Vagina (tissue), 2 donors: Measurements from ENCODE around the gene SERPINI2. TPM values are rescaled to one million over a fixed set of nuclear protein-coding genes. Genes with fewer than 3 reads are reported as not detected.

Experiments used
- DNase-seq, 2 donors: peaks; one replicate each; pipeline ENCODE4 v3.0.0-alpha.2; 2017; ENCODE audit errors: extremely low spot score in 2 of 2
- H3K27ac ChIP-seq: fragments of 200-600 bp; sonication (generic); one replicate; pipeline ENCODE4 v1.5.1; 2019
- H3K27me3 ChIP-seq: fragments of 200-600 bp; sonication (generic); one replicate; pipeline ENCODE4 v1.5.1; 2019
- H3K36me3 ChIP-seq, 2 donors: fragments of 200-600 bp; sonication (generic); one replicate each; pipeline ENCODE4 v1.5.1; 2017 to 2019
- H3K4me1 ChIP-seq: fragments of 200-600 bp; sonication (generic); one replicate; pipeline ENCODE4 v1.5.1; 2019
- H3K4me3 ChIP-seq, 2 donors: fragments of 200-600 bp; sonication (generic); 1 replicate in 1 of 2; 2 replicates in 1 of 2; pipeline ENCODE4 v1.5.1; 2016 to 2019
- H3K9me3 ChIP-seq: fragments of 200-600 bp; sonication (generic); one replicate; pipeline ENCODE4 v1.5.1; 2019
- CTCF ChIP-seq, 3 experiments: fragments of 450-650 bp in 2 of 3; fragments of 200-600 bp in 1 of 3; sonication (generic) in 1 of 3; IDR thresholded peaks; one replicate each; pipeline ENCODE4 v1.5.1; 2017 to 2019; ENCODE audit warnings: antibody characterized with exemption in 3 of 3, mild to moderate bottlenecking in 2 of 3, moderate library complexity in 2 of 3
- POLR2A ChIP-seq, 2 donors: fragments of 450-650 bp; IDR thresholded peaks; one replicate each; pipeline ENCODE4 v1.6.1; 2017; ENCODE audit warnings: antibody characterized with exemption in 2 of 2, mild to moderate bottlenecking in 2 of 2, moderate library complexity in 2 of 2
- POLR2AphosphoS5 ChIP-seq, 2 donors: sonication (generic); formaldehyde crosslinking; IDR thresholded peaks; one replicate each; pipeline ENCODE4 v1.9.0; 2017; ENCODE audit warnings: antibody characterized with exemption in 2 of 2, mild to moderate bottlenecking in 2 of 2, low read depth in 1 of 2; ENCODE audit not compliant: insufficient read depth in 1 of 2
- intact Hi-C: fragments of 100-400 bp; cut with DNase I; formaldehyde crosslinking; loops from one replicate; pipeline ENCODE4 v1.15.1; 2023
- total RNA-seq: library from RNA; depleted of rRNA; stranded (reverse); fragments of >200 nt; gene quantifications from one replicate; pipeline ENCODE4 v1.2.3, GENCODE V29; 2016

SERPINI2 gene
- total RNA-seq, 1 donor from 2014 or later, result not detected

- TF ChIP-seq POLR2AphosphoS5 (IDR thresholded peaks at IDR 0.05; ENCODE audit: insufficient read depth in 1 of 2, low read depth in 1 of 2), result no peak
- no peak for TF ChIP-seq POLR2A (IDR thresholded peaks at IDR 0.05)
- no peak for TF ChIP-seq CTCF (IDR thresholded peaks at IDR 0.05)
- intact Hi-C loops, result no loop called here
- H3K36me3 ChIP-seq, result no peaks in the 10 kb centered on the region
- no peaks in the 10 kb centered on the region for H3K4me1 ChIP-seq
- H3K27ac ChIP-seq, result no peak overlapping the region
- no peaks in the 10 kb centered on the region for H3K27me3 ChIP-seq
- H3K4me3 ChIP-seq, result no peak overlapping the region
- no peaks in the 10 kb centered on the region for H3K9me3 ChIP-seq
- DNase-seq, result no peak
These were observed 28.1 kb upstream of the SERPINI2 start for GRCh38 chr3:167501941-167502340.

- intact Hi-C loops, result no loop called here
- no peak for TF ChIP-seq POLR2AphosphoS5 (IDR thresholded peaks at IDR 0.05; ENCODE audit: insufficient read depth in 1 of 2, low read depth in 1 of 2)
- no peak for TF ChIP-seq CTCF (IDR thresholded peaks at IDR 0.05)
- TF ChIP-seq POLR2A (IDR thresholded peaks at IDR 0.05), result no peak
- no peak for DNase-seq
These were observed 24.1 kb upstream of the SERPINI2 start for GRCh38 chr3:167497903-167498302.

GRCh38 chr3:167493244-167493643 is 19.4 kb upstream of the SERPINI2 start:
- TF ChIP-seq POLR2A (IDR thresholded peaks at IDR 0.05), result no peak
- no peak for TF ChIP-seq POLR2AphosphoS5 (IDR thresholded peaks at IDR 0.05; ENCODE audit: insufficient read depth in 1 of 2, low read depth in 1 of 2)
- TF ChIP-seq CTCF (IDR thresholded peaks at IDR 0.05), result no peak
- H3K36me3 ChIP-seq, result no peaks in the 10 kb centered on the region
- H3K27me3 ChIP-seq, result no peaks in the 10 kb centered on the region
- H3K4me3 ChIP-seq, result no peak overlapping the region
- H3K4me1 ChIP-seq, result no peaks in the 10 kb centered on the region
- no peak for DNase-seq
- no peak overlapping the region for H3K27ac ChIP-seq
- H3K9me3 ChIP-seq, result no peaks in the 10 kb centered on the region
- intact Hi-C loops, result no loop called here

More at GRCh38 chr3:167497903-167498302, 24.1 kb upstream of the SERPINI2 start:
- no peak overlapping the region for H3K4me3 ChIP-seq
- H3K27me3 ChIP-seq, result no peaks in the 10 kb centered on the region
- no peaks in the 10 kb centered on the region for H3K36me3 ChIP-seq
- H3K27ac ChIP-seq, result no peak overlapping the region
- no peaks in the 10 kb centered on the region for H3K4me1 ChIP-seq
- no peaks in the 10 kb centered on the region for H3K9me3 ChIP-seq

GRCh38 chr3:167491621-167492020 is 17.8 kb upstream of the SERPINI2 start:
- Histone ChIP-seq H3K27ac (no peak overlapping the region), H3K36me3 (no peaks in the 10 kb centered on the region), H3K4me1 (no peaks in the 10 kb centered on the region), H3K4me3 (no peak overlapping the region), H3K27me3 (no peaks in the 10 kb centered on the region), H3K9me3 (peaks cover 3% of the 10 kb centered on the region)
- TF ChIP-seq POLR2AphosphoS5 (IDR thresholded peaks at IDR 0.05; ENCODE audit: insufficient read depth in 1 of 2, low read depth in 1 of 2), result no peak
- TF ChIP-seq POLR2A (IDR thresholded peaks at IDR 0.05), result no peak
- TF ChIP-seq CTCF (IDR thresholded peaks at IDR 0.05), result no peak
- DNase-seq, result no peak
- intact Hi-C loops, result no loop called here

- H3K4me3 ChIP-seq, result no peak overlapping the region
- no peak overlapping the region for H3K27ac ChIP-seq
- intact Hi-C loops, result no loop called here
- peaks cover 3% of the 10 kb centered on the region for H3K9me3 ChIP-seq
- TF ChIP-seq CTCF (IDR thresholded peaks at IDR 0.05) (no peak), POLR2AphosphoS5 (IDR thresholded peaks at IDR 0.05; ENCODE audit: insufficient read depth in 1 of 2, low read depth in 1 of 2) (no peak), POLR2A (IDR thresholded peaks at IDR 0.05) (no peak)
- no peaks in the 10 kb centered on the region for H3K4me1 ChIP-seq
- no peaks in the 10 kb centered on the region for H3K27me3 ChIP-seq
- no peaks in the 10 kb centered on the region for H3K36me3 ChIP-seq
- no peak for DNase-seq
These were observed 15.7 kb upstream of the SERPINI2 start for GRCh38 chr3:167489571-167489970.
